HEK293 (cell line): ENCODE data around the gene DOCK1.
"Not testable (repeated sequence)": the region's sequence is repeated elsewhere in the genome, so short reads cannot be mapped to it uniquely, and the experiment has no call there.

Experiments
- CTCF ChIA-PET: fragments of 350-600 bp; formaldehyde crosslinking; extraction: SDS; loops from one replicate; lab custom pipeline; 2021; ENCODE audit warnings: antibody characterized with exemption; lab: Yijun Ruan, JAX
- POLR2A ChIA-PET: fragments of 300-600 bp; formaldehyde crosslinking; extraction: SDS; loops from one replicate; lab custom pipeline; 2020; ENCODE audit warnings: antibody characterized with exemption, inconsistent platforms; lab: Yijun Ruan, JAX
- H3K27ac ChIP-seq: fragments of 200-500 bp; sonication (Bioruptor generic); 2 replicates; pipeline ENCODE4 v1.5.1; 2014; ENCODE audit warnings: low read depth, low read length, control low read depth, inconsistent platforms; ENCODE audit errors: extremely low read depth
- H3K36me3 ChIP-seq, 2 experiments: fragments of 200-500 bp in 1 of 2; sonication (Bioruptor generic) in 1 of 2; 1 replicate in 1 of 2; 2 replicates in 1 of 2; pipeline ENCODE4 v1.5.1; 2014 to 2017; ENCODE audit warnings: inconsistent platforms in 2 of 2, low read length in 2 of 2; ENCODE audit not compliant: control insufficient read depth in 2 of 2, insufficient read depth in 1 of 2
- H3K4me1 ChIP-seq: fragments of 200-500 bp; sonication (Bioruptor generic); 2 replicates; pipeline ENCODE4 v1.5.1; 2014; ENCODE audit warnings: mild to moderate bottlenecking, low read length, inconsistent platforms; ENCODE audit not compliant: control insufficient read depth, insufficient read depth
- H3K4me3 ChIP-seq: 2 replicates; pipeline ENCODE4 v1.5.1; 2011; ENCODE audit warnings: low read depth, mild to moderate bottlenecking, control low read depth, low read length, moderate library complexity
- H3K9me3 ChIP-seq: fragments of 200-500 bp; sonication (Bioruptor generic); 2 replicates; pipeline ENCODE4 v1.5.1; 2014; ENCODE audit warnings: low read depth, low read length, inconsistent platforms; ENCODE audit not compliant: control insufficient read depth, insufficient read depth
- BCL11B ChIP-seq: fragments of 450-650 bp; formaldehyde crosslinking; IDR thresholded peaks from 2 replicates; pipeline ENCODE4 v1.5.1; 2016; ENCODE audit warnings: low read depth, missing biosample characterization, missing genetic modification characterization
- SCRT1 ChIP-seq: fragments of 450-650 bp; formaldehyde crosslinking; IDR thresholded peaks from 2 replicates; pipeline ENCODE4 v1.5.1; 2016; ENCODE audit warnings: missing biosample characterization, missing genetic modification characterization, borderline replicate concordance
- SCRT2 ChIP-seq: fragments of 450-650 bp; formaldehyde crosslinking; IDR thresholded peaks from 2 replicates; pipeline ENCODE4 v1.5.1; 2016; ENCODE audit warnings: missing biosample characterization, missing genetic modification characterization
- ZFHX2 ChIP-seq: fragments of 450-650 bp; formaldehyde crosslinking; conservative IDR thresholded peaks from 2 replicates; pipeline ENCODE4 v1.5.1; 2016; ENCODE audit warnings: missing biosample characterization, missing genetic modification characterization
- ZNF138 ChIP-seq: fragments of 450-650 bp; formaldehyde crosslinking; IDR thresholded peaks from 2 replicates; pipeline ENCODE4 v1.5.1; 2016; ENCODE audit warnings: missing biosample characterization, missing genetic modification characterization, borderline replicate concordance
- ZNF146 ChIP-seq: fragments of 450-650 bp; formaldehyde crosslinking; IDR thresholded peaks from 2 replicates; pipeline ENCODE4 v1.5.1; 2016; ENCODE audit warnings: missing biosample characterization, missing genetic modification characterization
- ZNF214 ChIP-seq: fragments of 450-650 bp; formaldehyde crosslinking; IDR thresholded peaks from 2 replicates; pipeline ENCODE4 v1.5.1; 2017; ENCODE audit warnings: missing biosample characterization, mild to moderate bottlenecking, missing genetic modification characterization, borderline replicate concordance
- ZNF335 ChIP-seq: fragments of 450-650 bp; formaldehyde crosslinking; conservative IDR thresholded peaks from 2 replicates; pipeline ENCODE4 v1.5.1; 2016; ENCODE audit warnings: missing biosample characterization, missing genetic modification characterization
- ZNF391 ChIP-seq: fragments of 450-650 bp; formaldehyde crosslinking; IDR thresholded peaks from 2 replicates; pipeline ENCODE4 v1.5.1; 2016; ENCODE audit warnings: low read depth, missing biosample characterization, missing genetic modification characterization, borderline replicate concordance
- ZNF473 ChIP-seq: fragments of 450-650 bp; formaldehyde crosslinking; IDR thresholded peaks from 2 replicates; pipeline ENCODE4 v1.5.1; 2017; ENCODE audit warnings: missing biosample characterization, missing genetic modification characterization
- ZNF560 ChIP-seq: fragments of 450-650 bp; formaldehyde crosslinking; IDR thresholded peaks from 2 replicates; pipeline ENCODE4 v1.5.1; 2017; ENCODE audit warnings: missing biosample characterization, missing genetic modification characterization, borderline replicate concordance
- ZNF626 ChIP-seq: fragments of 450-650 bp; sonication (Bioruptor Pico); formaldehyde crosslinking; IDR thresholded peaks from 2 replicates; pipeline ENCODE4 v1.5.1; 2018; ENCODE audit warnings: missing biosample characterization, missing genetic modification characterization, inconsistent platforms
- ZNF658 ChIP-seq: fragments of 450-650 bp; formaldehyde crosslinking; IDR thresholded peaks from 2 replicates; pipeline ENCODE4; 2016; ENCODE audit warnings: missing biosample characterization, missing genetic modification characterization
- ZNF707 ChIP-seq: fragments of 450-650 bp; formaldehyde crosslinking; IDR thresholded peaks from 2 replicates; pipeline ENCODE4 v1.5.1; 2016; ENCODE audit warnings: missing biosample characterization, missing genetic modification characterization
- TF ChIP-seq, protein P1 (sequence below): fragments of 450-650 bp; formaldehyde crosslinking; IDR thresholded peaks from 2 replicates; pipeline ENCODE4 v1.5.1; 2016; ENCODE audit warnings: missing biosample characterization, missing genetic modification characterization
- TF ChIP-seq, protein P2 (sequence below): IDR thresholded peaks from 2 replicates; pipeline ENCODE4 v1.6.1; 2011; ENCODE audit warnings: mild to moderate bottlenecking, low read depth, low read length, borderline replicate concordance
- TF ChIP-seq, protein P3 (sequence below): fragments of 450-650 bp; formaldehyde crosslinking; IDR thresholded peaks from 2 replicates; pipeline ENCODE4 v1.5.1; 2016; ENCODE audit warnings: missing biosample characterization, missing genetic modification characterization, borderline replicate concordance
- TF ChIP-seq, protein P4 (sequence below): fragments of 450-650 bp; formaldehyde crosslinking; conservative IDR thresholded peaks from 2 replicates; pipeline ENCODE4 v1.5.1; 2016; ENCODE audit warnings: low read depth, missing biosample characterization, missing genetic modification characterization

The DOCK1 gene

DNA sequence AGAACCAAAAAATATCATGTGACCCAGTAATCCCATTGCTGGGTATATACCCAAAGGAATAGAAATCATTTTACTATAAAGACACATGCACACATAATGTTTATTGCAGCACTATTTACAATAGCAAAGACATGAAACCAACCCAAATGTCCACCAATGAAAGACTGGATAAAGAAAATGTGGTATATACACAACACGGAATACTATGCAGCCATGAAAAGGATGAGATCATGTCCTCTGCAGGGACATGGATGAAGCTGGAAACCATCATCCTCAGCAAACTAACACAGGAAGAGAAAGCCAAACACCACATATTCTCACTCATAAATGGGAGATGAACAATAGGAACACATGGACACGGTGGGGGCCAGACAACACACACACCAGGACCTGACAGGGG lies 5.7 kb upstream of the DOCK1 start:
- CTCF ChIA-PET, H3K27ac ChIP-seq: not testable (repeated sequence)

DNA sequence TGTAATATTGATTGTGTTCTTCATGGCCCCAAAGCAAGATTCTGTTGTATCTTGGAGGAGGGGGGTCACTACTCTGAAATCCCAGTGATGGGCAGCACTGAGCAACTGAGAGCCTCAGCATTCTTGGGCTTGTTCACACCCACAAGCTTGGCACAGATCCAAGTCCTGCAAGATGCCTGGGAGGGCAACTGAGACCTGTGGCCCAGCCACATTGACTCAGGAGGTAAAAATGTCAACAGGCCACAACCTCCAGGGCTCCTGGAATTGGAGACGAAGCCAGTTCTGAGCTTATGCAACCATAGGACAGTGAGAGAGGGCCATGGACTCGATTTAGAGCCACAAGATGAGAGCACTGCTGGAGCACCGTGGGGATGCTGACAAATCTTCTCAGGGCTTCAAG lies 3.1 kb upstream of the DOCK1 start:
- POLR2A ChIA-PET: no interaction called here
- no peak overlapping the region for H3K27ac ChIP-seq
- TF ChIP-seq, protein P1, sequence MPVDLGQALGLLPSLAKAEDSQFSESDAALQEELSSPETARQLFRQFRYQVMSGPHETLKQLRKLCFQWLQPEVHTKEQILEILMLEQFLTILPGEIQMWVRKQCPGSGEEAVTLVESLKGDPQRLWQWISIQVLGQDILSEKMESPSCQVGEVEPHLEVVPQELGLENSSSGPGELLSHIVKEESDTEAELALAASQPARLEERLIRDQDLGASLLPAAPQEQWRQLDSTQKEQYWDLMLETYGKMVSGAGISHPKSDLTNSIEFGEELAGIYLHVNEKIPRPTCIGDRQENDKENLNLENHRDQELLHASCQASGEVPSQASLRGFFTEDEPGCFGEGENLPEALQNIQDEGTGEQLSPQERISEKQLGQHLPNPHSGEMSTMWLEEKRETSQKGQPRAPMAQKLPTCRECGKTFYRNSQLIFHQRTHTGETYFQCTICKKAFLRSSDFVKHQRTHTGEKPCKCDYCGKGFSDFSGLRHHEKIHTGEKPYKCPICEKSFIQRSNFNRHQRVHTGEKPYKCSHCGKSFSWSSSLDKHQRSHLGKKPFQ (tag by site-specific recombination): peak; percentile 74; the same call in 1 of the 2 replicates
- TF ChIP-seq SCRT1 (tag by site-specific recombination) (peak; percentile 52; the same call in 1 of the 2 replicates), ZNF391 (no peak), BCL11B (tag by site-specific recombination) (no peak), ZNF707 (tag by site-specific recombination) (no peak), ZNF138 (tag by site-specific recombination) (no peak), ZNF658 (tag by site-specific recombination) (no peak), ZNF560 (tag by site-specific recombination) (no peak), ZNF626 (tag by site-specific recombination) (no peak), ZNF214 (tag by site-specific recombination) (no peak), ZNF335 (tag by site-specific recombination) (no peak), SCRT2 (tag by site-specific recombination) (peak; percentile 47; the same call in 1 of the 2 replicates), ZFHX2 (tag by site-specific recombination) (0 out of 2 replicates have a peak, but pooled peaks have one; percentile 10), ZNF473 (tag by site-specific recombination) (no peak)
- TF ChIP-seq, protein P2, sequence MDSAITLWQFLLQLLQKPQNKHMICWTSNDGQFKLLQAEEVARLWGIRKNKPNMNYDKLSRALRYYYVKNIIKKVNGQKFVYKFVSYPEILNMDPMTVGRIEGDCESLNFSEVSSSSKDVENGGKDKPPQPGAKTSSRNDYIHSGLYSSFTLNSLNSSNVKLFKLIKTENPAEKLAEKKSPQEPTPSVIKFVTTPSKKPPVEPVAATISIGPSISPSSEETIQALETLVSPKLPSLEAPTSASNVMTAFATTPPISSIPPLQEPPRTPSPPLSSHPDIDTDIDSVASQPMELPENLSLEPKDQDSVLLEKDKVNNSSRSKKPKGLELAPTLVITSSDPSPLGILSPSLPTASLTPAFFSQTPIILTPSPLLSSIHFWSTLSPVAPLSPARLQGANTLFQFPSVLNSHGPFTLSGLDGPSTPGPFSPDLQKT: no peak
- TF ChIP-seq, protein P3, sequence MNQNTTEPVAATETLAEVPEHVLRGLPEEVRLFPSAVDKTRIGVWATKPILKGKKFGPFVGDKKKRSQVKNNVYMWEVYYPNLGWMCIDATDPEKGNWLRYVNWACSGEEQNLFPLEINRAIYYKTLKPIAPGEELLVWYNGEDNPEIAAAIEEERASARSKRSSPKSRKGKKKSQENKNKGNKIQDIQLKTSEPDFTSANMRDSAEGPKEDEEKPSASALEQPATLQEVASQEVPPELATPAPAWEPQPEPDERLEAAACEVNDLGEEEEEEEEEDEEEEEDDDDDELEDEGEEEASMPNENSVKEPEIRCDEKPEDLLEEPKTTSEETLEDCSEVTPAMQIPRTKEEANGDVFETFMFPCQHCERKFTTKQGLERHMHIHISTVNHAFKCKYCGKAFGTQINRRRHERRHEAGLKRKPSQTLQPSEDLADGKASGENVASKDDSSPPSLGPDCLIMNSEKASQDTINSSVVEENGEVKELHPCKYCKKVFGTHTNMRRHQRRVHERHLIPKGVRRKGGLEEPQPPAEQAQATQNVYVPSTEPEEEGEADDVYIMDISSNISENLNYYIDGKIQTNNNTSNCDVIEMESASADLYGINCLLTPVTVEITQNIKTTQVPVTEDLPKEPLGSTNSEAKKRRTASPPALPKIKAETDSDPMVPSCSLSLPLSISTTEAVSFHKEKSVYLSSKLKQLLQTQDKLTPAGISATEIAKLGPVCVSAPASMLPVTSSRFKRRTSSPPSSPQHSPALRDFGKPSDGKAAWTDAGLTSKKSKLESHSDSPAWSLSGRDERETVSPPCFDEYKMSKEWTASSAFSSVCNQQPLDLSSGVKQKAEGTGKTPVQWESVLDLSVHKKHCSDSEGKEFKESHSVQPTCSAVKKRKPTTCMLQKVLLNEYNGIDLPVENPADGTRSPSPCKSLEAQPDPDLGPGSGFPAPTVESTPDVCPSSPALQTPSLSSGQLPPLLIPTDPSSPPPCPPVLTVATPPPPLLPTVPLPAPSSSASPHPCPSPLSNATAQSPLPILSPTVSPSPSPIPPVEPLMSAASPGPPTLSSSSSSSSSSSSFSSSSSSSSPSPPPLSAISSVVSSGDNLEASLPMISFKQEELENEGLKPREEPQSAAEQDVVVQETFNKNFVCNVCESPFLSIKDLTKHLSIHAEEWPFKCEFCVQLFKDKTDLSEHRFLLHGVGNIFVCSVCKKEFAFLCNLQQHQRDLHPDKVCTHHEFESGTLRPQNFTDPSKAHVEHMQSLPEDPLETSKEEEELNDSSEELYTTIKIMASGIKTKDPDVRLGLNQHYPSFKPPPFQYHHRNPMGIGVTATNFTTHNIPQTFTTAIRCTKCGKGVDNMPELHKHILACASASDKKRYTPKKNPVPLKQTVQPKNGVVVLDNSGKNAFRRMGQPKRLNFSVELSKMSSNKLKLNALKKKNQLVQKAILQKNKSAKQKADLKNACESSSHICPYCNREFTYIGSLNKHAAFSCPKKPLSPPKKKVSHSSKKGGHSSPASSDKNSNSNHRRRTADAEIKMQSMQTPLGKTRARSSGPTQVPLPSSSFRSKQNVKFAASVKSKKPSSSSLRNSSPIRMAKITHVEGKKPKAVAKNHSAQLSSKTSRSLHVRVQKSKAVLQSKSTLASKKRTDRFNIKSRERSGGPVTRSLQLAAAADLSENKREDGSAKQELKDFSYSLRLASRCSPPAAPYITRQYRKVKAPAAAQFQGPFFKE (tag by site-specific recombination): no peak
- TF ChIP-seq, protein P4, sequence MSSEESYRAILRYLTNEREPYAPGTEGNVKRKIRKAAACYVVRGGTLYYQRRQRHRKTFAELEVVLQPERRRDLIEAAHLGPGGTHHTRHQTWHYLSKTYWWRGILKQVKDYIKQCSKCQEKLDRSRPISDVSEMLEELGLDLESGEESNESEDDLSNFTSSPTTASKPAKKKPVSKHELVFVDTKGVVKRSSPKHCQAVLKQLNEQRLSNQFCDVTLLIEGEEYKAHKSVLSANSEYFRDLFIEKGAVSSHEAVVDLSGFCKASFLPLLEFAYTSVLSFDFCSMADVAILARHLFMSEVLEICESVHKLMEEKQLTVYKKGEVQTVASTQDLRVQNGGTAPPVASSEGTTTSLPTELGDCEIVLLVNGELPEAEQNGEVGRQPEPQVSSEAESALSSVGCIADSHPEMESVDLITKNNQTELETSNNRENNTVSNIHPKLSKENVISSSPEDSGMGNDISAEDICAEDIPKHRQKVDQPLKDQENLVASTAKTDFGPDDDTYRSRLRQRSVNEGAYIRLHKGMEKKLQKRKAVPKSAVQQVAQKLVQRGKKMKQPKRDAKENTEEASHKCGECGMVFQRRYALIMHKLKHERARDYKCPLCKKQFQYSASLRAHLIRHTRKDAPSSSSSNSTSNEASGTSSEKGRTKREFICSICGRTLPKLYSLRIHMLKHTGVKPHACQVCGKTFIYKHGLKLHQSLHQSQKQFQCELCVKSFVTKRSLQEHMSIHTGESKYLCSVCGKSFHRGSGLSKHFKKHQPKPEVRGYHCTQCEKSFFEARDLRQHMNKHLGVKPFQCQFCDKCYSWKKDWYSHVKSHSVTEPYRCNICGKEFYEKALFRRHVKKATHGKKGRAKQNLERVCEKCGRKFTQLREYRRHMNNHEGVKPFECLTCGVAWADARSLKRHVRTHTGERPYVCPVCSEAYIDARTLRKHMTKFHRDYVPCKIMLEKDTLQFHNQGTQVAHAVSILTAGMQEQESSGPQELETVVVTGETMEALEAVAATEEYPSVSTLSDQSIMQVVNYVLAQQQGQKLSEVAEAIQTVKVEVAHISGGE (tag by site-specific recombination): no peak

More for the DNA sequence above, 5.7 kb upstream of the DOCK1 start:
- H3K36me3 ChIP-seq, H3K9me3 ChIP-seq, POLR2A ChIA-PET, H3K4me3 ChIP-seq, H3K4me1 ChIP-seq: not testable (repeated sequence)
- peak; percentile 88 for TF ChIP-seq ZNF146

More for the DNA sequence above, 3.1 kb upstream of the DOCK1 start:
- Histone ChIP-seq H3K36me3 (peaks cover 0 to 8% of the 10 kb centered on the region in 2 experiments; a peak in 1 of 3 replicates), H3K9me3 (no peaks in the 10 kb centered on the region), H3K4me1 (peaks cover 4% of the 10 kb centered on the region; the same call in 1 of the 2 replicates), H3K4me3 (no peak overlapping the region)
- CTCF ChIA-PET: interaction anchor here (0.7 kb wide), 1 partner anchor 72 kb away, joined by 3 read pairs; no protein-coding TSS in a partner anchor
